Neutrophil (primary cell): ENCODE measurements around the gene SLC2A10.
"Not testable (repeated sequence)": the region's sequence is repeated elsewhere in the genome, so short reads cannot be mapped to it uniquely, and the experiment has no call there.

Source experiments
- H3K27ac ChIP-seq: fragments of 200-600 bp; sonication (generic); 2 replicates; pipeline ENCODE4 v1.5.1; 2016; ENCODE audit warnings: mild to moderate bottlenecking, moderate library complexity
- H3K27me3 ChIP-seq: fragments of 200-600 bp; sonication (generic); 2 replicates; pipeline ENCODE4 v1.6.0; 2016; ENCODE audit warnings: mild to moderate bottlenecking
- H3K36me3 ChIP-seq: fragments of 200-600 bp; sonication (generic); 2 replicates; pipeline ENCODE4 v1.5.1; 2017
- H3K4me1 ChIP-seq, 2 experiments: fragments of 200-600 bp in 1 of 2; sonication (generic) in 1 of 2; 1 replicate in 1 of 2; 2 replicates in 1 of 2; pipeline versions ENCODE4 v1.5.1 to v1.6.1; 2013 to 2016; ENCODE audit warnings: low read depth in 1 of 2, low read length in 1 of 2, mild to moderate bottlenecking in 1 of 2, moderate library complexity in 1 of 2; ENCODE audit not compliant: control insufficient read depth in 1 of 2, insufficient read depth in 1 of 2
- H3K4me3 ChIP-seq, 2 experiments: fragments of 200-600 bp in 1 of 2; sonication (generic) in 1 of 2; 1 replicate in 1 of 2; 2 replicates in 1 of 2; pipeline ENCODE4 v1.5.1; 2013 to 2016; ENCODE audit warnings: low read depth in 1 of 2, low read length in 1 of 2, mild to moderate bottlenecking in 1 of 2, moderate library complexity in 1 of 2
- H3K9me3 ChIP-seq: fragments of 200-600 bp; sonication (generic); 2 replicates; pipeline ENCODE4 v1.5.1; 2016
- TF ChIP-seq, protein P1 (sequence below): fragments of 200-600 bp; sonication (generic); IDR thresholded peaks from 2 replicates; pipeline ENCODE4 v1.5.1; 2016; ENCODE audit warnings: antibody characterized with exemption

SLC2A10 gene

DNA sequence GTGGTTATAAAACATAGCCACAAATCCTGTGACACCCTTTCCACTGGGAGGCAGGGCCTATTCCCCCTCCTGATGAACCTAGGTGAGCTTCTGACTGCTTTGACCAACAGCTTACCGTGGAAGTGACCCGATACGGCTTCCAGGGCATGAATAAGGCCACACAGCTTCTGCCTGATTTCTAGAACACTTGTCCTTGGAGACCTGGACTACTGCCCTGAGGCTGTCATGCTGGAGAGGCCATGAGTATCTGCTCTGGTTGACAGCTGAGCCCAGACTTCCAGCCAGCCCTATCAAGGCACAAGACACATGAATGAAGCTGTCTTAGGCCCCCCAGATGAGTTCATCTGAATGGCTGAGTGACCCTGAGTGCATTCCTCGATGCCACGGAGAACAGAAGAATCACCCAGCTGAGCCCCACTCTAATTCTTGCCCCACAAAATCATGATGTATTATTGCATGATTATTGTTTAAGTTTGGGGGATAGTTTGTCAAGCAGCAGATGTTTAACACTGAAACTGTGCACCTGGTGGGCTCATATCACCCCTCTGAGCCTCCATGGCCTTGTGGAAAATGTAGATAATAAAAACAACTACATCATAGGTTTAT, 36.8 kb upstream of the SLC2A10 start:
- TF ChIP-seq, protein P1, sequence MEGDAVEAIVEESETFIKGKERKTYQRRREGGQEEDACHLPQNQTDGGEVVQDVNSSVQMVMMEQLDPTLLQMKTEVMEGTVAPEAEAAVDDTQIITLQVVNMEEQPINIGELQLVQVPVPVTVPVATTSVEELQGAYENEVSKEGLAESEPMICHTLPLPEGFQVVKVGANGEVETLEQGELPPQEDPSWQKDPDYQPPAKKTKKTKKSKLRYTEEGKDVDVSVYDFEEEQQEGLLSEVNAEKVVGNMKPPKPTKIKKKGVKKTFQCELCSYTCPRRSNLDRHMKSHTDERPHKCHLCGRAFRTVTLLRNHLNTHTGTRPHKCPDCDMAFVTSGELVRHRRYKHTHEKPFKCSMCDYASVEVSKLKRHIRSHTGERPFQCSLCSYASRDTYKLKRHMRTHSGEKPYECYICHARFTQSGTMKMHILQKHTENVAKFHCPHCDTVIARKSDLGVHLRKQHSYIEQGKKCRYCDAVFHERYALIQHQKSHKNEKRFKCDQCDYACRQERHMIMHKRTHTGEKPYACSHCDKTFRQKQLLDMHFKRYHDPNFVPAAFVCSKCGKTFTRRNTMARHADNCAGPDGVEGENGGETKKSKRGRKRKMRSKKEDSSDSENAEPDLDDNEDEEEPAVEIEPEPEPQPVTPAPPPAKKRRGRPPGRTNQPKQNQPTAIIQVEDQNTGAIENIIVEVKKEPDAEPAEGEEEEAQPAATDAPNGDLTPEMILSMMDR: no peak
- Histone ChIP-seq H3K9me3 (no peaks in the 10 kb centered on the region), H3K27me3 (no peaks in the 10 kb centered on the region), H3K27ac (no peak overlapping the region), H3K36me3 (no peaks in the 10 kb centered on the region), H3K4me1 (no peaks in the 10 kb centered on the region), H3K4me3 (no peak overlapping the region)

DNA sequence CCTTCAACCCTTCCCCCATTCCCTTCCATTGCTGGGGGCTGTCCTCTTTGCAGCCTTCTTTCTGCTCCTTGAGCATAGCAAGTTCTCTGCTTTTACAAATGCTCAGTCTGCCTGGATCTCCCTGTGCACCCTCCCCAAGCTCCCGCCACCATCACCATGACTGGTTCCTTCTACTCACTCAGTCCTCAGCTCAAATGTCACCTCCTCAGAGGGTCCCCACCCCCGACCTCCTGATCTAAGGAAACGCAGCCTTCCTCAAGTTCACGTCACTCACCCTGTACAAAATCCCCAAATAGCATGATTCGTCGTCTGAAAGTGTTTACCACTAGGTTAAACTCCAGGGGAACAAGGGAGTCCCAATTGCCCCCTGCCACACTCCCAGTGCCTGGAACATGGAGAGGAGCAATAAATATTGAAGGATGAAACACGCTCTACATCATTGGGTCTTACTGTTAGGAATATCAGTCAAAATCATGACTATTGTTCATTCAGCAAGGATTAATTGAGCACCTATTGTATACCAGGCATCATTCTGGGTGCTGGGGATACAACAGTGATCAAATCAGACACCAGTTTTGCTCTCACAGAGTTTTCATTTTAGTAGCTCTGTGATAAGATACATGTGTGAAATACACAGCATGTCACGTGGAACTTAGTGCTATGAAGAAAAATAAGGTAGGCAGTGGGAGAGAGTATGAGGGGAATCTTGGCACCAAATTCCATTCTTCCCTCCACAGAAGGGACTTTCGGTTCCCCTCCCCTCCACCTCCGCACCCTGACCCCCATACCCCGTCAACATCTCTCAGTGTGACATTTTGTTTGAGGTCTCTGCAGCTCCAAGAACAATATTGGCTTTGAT, 35.8 kb upstream of the SLC2A10 start:
- H3K27me3 ChIP-seq: no peaks in the 10 kb centered on the region
- no peaks in the 10 kb centered on the region for H3K36me3 ChIP-seq
- no peak overlapping the region for H3K27ac ChIP-seq
- H3K9me3 ChIP-seq: no peaks in the 10 kb centered on the region
- H3K4me3 ChIP-seq: no peak overlapping the region
- TF ChIP-seq, protein P1: no peak
- H3K4me1 ChIP-seq: no peaks in the 10 kb centered on the region

DNA sequence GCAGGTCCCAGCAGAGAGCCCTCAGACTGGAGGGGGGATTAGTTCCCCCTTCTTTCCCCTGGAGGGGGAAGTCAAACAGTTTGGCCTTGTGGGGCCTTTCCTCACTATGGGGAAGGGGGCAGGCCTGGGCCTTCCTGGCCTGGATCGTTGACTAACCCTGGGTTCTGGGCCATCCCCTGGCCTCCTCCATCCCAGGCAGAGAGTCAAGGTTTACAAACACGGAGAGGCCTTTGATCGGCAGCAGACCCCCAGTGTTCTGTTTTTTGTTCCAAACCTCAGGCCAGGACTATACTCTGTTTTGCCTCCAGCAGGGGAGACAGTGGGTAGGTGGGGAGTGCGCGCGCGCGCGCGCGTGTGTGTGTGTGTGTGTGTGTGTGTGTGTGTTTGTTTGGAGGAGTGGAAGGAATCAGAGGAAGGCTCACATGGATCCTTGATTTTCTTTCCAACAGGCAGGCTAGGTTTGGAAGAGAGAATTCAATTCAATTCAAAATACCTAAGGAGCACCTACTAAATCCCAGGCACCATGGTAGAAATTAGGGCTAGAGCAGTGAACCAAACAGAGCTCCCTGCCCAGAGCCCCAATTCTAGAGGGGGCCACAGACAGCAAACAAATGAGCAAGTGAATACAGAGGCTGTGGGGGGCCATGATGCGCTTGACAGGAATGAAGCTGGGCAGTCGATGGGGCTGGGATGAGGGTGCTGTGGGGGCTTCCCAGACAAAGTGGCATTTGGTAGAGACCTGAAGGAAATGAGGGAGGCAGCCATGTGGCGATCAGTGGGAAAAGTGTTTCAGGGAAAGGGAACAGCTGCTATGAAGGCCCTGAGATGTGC, 35.0 kb upstream of the SLC2A10 start:
- H3K36me3 ChIP-seq: no peaks in the 10 kb centered on the region
- no peak overlapping the region for H3K27ac ChIP-seq
- TF ChIP-seq, protein P1: no peak
- H3K4me3 ChIP-seq: no peak overlapping the region
- H3K4me1 ChIP-seq: no peaks in the 10 kb centered on the region
- H3K9me3 ChIP-seq: no peaks in the 10 kb centered on the region
- H3K27me3 ChIP-seq: no peaks in the 10 kb centered on the region

DNA sequence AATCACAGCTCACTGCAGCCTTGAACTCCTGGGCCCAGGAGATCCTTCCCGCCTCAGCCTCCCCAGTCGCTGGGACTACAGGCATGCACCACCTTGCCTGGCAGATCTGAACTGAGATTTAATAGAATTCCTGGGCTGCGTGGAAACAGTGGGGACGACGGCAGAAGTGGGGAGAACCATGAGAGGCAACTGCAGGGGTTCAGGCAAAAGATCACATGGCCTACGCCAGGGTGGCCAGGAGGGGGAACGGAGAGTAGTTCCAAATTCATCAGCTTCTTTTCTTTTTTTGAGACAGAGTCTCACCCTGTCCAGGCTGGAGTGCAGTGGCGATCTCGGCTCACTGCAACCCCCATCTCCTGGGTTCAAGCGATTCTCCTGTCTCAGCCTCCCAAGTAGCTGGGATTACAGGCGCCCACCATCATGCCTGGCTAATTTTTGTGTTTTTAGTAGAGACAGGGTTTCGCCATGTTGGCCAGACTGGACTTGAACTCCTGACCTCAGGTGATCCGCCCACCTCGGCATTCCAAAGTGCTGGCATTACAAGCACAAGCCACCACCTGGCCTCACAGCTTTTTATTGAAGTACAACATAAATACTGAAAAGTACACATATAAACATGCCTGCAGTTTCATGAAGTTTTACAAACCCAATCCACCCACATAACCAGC, 32.7 kb upstream of the SLC2A10 start:
- H3K36me3 ChIP-seq, H3K4me1 ChIP-seq, H3K9me3 ChIP-seq, H3K27me3 ChIP-seq, H3K4me3 ChIP-seq, H3K27ac ChIP-seq: not testable (repeated sequence)

DNA sequence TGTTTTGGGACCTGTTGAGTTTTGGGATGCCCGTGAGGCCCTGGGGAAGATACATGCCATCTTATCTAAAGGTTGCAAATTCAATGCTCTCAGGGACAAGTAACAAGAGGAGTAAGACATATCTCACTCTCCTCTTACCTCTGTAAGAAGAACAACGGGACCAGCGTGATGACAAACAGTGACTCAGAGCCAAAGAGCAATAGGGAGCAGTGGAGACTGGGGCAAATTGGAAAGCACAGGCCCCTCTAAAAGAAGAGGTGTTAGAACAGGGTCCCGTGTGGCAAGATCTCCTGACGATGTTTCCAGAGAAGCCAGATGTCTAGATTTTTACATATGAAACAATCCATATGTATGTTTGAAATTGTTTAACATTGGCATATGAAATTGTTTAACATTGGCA, 31.8 kb upstream of the SLC2A10 start:
- Histone ChIP-seq H3K36me3 (no peaks in the 10 kb centered on the region), H3K9me3 (no peaks in the 10 kb centered on the region), H3K4me1 (no peaks in the 10 kb centered on the region), H3K4me3 (no peak overlapping the region), H3K27ac (no peak overlapping the region), H3K27me3 (no peaks in the 10 kb centered on the region)
- TF ChIP-seq, protein P1: no peak
